Hepatic stellate cell (primary cell): ENCODE measurements around the gene ADGRB3.
A peak's percentile ranks its signal among the peaks of the same experiment; 100 is the strongest.
"Not testable (repeated sequence)": the region's sequence is repeated elsewhere in the genome, so short reads cannot be mapped to it uniquely, and the experiment has no call there.

Experiments
- DNase-seq: peaks from one replicate; pipeline ENCODE4 v3.0.0; 2011; ENCODE audit warnings: low spot score

ADGRB3 gene

DNA sequence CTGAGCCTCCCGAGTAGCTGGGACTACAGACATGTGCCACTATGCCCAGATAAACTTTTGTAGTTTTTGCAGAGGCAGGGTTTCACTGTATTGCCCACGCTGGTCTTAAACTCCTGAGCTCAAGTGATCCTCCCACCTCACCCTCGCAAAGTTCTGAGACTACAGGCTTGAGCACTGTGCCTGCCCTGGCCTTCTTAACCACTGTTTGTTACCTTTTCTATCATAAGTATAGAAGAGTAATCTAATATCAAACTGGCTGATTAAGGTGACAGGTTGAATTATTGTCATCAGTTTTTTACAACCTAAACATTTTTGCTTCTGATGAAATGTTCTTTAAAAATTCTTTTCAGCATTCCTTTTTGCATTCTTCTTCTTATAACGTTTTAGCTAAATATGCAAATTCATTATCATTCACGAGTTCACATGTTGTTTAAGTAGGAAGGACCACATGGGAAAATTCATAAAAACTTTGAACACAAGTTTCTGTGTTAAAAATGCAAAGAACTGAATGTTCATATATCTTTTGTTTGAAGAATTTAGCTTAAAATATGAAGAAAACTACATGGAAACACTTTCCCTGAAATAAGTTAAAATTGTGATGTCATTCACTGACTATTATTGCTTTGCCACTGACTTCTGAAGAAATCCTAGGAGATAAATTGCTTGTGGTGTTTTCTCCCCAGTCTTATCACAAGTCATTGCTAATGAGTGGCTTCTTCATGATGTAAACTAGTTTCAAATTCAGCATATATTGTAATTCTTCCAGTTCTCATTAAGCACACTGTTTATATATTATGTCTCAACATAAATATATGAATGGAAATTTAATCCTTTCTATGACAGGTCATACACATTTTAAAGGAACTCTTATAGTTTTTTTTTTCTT, 106.7 kb downstream of the ADGRB3 start:
- no peak for DNase-seq

DNA sequence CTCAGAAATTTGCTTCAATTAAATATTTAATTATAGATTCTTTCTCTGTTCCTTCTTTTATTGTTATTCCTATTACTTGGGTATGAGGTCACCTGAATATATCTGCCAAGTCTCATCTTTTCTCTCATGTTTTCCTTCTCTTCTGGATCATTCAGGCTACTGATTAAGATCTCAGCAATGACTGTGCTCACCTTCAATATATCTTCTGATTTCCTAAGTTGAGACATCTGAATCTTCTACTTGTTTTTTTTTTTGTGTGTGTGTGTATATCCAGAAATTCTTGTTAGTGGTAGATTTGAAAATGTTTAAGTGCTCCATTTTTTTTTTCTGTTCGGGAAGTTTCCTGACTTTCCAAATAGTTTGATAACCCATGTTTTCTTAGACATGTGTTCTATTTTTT, 108.0 kb downstream of the ADGRB3 start:
- DNase-seq, result no peak

- not testable (repeated sequence) for DNase-seq
These were observed 109.3 kb downstream of the ADGRB3 start for GRCh38 chr6:68744376-68744775.

DNA sequence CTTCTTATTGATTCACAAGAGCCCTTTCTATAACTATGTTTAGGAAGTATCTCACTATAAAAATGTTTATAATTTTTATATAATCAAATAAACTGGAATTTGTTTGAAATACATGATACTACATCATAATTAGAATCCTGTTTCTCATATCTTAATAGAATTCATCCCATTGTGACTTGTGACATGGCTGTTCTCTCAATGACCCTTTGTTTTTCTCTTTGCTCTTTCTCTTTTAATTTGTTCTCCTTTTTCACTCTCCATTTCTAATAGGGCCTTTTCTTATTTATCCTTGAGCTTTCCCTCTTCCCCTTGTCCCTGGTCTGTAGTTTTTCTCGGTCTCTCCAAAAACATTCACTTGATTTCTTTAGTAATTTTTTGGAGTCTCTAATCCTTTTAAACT, 111.3 kb downstream of the ADGRB3 start:
- DNase-seq, result no peak

- no peak for DNase-seq
These were observed 112.2 kb downstream of the ADGRB3 start for GRCh38 chr6:68747110-68747790.

GRCh38 chr6:68747832-68748231, 112.8 kb downstream of the ADGRB3 start:
- DNase-seq, result not testable (repeated sequence)

- DNase-seq, result no peak
These were observed 119.7 kb downstream of the ADGRB3 start for GRCh38 chr6:68754681-68755213.

DNA sequence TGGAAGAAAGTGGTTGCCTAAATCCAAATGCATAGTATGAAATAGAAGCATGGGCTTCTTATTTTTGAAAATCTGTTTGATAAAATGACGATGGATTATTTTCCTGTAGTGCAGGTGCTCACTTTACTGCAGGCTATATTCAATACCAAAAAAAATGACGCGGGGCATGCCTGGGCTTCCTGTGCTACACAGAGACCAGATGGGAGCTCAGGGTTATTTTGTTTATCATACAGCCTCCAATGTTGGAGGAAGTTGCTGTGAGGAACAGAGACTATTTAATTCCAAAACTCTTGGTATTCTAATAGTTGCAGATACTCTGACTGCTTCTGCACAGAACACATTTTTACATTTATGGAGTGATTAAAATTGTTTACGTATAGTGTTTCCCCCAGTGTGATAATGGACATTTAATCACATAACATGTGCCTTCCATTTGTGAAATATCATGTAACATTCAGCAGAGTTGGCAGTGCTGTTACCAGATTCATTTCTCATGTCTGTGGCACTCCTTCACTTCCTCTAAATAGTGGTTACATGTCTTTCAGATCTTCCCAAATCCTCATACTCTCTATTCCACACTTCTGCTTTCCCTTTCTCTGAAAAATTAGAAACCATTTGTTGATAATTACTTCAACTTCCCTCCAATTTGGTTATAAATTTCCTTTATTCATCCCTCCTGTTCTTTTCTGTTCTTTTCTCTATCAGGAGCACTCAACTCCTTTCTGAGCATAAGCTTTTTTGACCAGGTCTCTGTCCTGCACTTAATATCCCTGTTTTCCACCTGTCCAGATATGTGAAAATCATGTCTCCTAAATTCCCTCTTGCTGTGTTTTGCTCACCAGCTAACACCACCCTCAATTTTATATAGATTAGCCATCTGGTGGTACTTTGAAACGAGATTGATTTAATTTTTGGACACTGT, 121.6 kb downstream of the ADGRB3 start:
- no peak for DNase-seq

GRCh38 chr6:68757821-68758220, 122.7 kb downstream of the ADGRB3 start:
- DNase-seq, result no peak

- DNase-seq, result no peak
These were observed 123.5 kb downstream of the ADGRB3 start for GRCh38 chr6:68758559-68758958.

DNA sequence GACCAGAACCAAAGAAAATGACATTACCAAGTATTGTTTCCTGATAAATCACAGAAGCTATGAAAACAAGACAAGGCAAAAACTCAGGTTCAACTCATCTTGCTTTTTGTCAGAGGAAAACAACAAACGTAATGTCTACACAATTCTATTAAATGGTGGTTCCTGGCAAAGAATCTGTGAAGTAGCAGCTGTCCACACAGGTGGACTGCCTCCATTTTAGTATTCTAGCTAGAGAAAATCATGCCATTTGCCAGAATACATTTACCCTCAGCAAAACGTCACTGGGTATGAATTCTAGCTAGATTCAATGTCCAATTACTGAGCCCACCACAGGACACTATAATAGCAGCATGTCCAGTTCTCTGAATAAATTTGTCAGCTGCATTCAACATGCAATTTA, 125.4 kb downstream of the ADGRB3 start:
- DNase-seq, result no peak

DNA sequence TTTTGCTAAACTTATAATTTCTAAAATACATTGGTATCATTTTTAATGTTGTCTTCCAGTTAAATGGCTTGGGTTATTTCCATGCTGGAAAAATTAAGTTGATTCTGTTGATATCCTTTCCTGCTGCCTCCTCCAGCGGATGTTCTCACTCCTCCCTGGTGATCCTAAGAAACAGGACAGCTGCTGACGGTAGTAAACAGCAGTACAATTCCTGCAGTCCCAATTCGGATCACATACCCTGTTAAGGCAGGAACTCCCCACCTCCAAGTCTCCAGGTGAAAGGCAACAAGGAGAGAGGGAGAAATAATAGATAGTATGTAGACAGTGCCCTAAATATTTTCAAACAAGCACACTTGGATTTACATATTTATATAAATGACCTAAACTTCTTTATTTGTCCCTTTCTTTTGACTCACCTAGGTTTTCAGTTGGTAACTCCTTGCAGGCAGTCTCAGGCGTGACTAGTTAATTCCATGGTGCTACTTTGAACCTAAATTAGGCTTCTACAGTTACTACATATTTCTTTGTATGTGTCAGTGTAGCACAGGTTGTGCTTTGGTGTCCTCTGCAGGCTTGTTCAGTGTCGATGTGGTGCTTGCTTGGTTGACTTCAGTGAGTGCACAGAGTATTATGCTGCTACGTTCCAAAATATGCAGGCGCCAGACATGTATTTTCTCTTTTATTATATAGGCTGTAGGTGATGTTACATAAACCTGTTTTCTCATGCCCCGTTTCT, 126.0 kb downstream of the ADGRB3 start:
- DNase-seq, result no peak

DNA sequence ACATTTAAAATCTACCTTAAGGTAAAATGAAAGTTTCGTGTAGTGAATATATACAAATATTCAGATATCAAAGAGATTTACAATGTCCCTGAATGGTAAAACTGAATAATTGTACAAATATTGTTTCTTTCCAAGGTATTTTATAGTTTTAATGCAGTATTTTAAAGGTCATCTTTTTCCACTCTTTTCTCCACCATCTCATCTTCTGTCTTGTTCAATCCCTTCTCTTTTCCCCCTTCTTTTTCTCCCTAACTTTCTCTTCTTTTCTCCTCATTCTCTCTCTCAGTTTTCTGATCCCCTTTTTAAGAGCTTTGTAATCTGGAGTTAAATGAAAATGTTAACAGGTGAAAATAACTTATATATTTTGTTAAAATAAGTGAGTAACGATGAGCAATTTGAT, 126.9 kb downstream of the ADGRB3 start:
- DNase-seq, result no peak

- no peak for DNase-seq
These were observed 136.3 kb downstream of the ADGRB3 start for GRCh38 chr6:68771426-68771825.

DNA sequence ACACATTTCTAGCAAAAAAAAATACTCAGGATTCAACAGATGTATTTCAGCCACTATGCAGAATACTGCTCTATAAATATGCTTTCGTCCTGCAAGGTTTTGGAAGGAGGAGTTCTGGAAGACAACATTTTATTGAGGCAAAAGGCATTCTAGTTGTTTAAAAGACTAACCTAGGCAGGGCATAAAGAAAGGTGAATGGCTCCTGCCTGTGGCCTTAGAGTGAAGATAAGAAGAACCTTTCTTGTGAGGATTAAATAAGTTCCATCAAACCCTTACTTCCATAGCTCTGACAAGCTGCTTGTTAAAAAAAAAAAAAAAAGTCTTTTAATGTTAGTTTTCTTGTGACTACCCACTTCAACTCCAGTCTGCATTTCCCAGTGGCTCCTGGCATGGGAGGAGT, 139.8 kb downstream of the ADGRB3 start:
- no peak for DNase-seq

DNA sequence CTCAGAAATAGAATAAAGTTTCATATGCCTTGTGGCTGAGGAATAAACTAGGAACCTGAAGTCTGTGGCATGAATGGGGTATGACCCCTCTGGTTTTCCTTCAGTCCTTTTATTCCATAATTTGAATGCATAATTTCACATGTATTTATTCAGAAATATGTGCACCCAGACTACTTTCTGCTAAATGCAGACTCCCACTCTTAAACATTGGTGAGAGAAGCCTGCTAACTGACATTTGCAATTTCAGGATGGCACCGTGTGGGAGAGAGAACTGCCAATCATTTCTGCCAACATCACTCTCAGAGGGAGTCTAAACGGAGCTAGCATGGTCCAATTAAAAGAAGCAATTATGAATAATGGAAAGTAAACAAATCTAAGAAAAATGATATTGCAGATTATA, 141.3 kb downstream of the ADGRB3 start:
- no peak for DNase-seq

DNA sequence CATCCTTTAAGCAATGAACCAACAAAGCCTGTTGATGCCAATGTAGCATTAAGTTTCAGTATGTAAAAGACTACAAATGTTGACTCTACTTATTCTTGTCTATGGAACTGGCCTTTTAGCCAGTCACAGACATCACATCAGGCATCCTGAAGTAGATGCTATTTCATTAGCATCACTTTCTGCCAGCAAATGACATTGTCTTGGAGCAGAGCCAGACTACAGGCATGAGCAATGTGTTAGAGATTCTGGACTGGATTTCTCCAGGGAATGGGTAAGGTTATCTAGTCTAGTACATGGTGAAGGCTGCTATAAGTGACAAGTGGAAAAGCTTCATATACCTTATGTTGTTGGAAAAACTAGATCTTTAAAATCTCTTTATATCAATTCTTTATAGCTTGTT, 142.9 kb downstream of the ADGRB3 start:
- no peak for DNase-seq

DNA sequence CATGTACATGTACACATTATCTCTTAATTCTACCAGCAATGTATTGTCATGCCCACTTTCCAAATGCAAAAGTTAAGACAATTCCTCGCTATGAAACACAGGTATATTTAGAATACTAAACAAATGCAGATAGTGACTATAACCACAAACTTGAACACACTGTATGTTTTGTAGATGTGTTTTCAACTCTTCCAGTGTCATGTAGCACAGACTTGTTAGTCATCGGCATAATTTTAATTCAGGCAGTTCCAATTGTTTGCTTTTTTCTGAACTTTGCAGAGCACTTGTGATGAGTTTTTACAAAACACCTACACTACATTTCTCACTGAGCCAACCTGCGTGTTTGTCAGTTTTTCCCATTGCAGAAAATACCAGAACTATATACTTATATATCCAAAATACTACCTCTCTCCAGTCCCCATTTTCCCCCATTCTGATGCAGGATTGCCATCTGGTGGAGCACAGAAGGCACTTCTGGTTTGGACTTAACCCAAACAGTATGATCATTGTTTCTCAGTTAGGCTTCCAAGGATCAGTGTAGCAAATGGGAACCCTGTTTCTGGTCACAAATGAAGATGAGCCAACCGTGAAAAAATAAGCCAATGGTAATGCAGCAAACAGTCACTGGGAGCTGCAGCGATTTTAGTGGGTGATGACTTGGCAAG, 143.4 kb downstream of the ADGRB3 start:
- peak; percentile 1 for DNase-seq

DNA sequence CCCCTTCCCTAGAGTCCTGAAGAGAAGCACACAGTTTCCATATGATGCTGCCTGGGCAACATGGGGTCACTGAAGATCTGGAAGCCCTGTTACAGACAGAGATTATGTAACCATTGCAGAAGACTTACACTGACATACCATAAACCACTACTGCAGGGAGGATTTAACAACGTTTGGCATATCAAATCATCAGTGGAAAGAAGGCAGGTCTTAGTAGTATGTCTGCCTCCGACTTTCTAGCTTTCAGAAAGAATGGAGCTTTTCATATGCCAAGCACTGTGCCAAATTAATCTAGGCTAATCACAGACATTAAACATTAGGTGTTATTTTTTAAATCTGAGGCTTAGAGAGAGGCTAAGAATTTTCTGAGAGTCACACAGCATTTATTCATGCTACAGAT, 144.3 kb downstream of the ADGRB3 start:
- no peak for DNase-seq

GRCh38 chr6:68790128-68790527, 155.0 kb downstream of the ADGRB3 start:
- not testable (repeated sequence) for DNase-seq

DNA sequence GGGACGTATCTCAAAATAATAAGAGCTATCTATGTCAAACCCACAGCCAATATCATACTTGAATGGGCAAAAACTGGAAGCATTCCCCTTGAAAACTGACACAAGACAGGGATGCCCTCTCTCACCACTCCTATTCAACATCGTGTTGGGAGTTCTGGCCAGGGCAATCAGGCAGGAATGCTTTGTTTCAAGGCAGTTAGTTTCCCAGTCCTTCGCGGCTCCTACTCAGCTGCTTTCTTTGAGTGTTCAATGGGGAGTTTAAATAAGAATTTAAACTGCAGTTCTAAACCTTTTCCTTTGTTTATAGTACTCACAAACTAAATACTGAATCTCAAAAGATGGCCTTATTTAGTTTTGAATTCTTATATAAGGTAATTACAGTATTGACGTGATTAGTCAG, 179.9 kb downstream of the ADGRB3 start:
- DNase-seq, result not testable (repeated sequence)
